Heart left ventricle (tissue), 16 donors: ENCODE measurements around the gene FKBP7. TPM values are rescaled to one million over a fixed set of nuclear protein-coding genes. Genes with fewer than 3 reads are reported as not detected.
"Not testable (repeated sequence)": the region's sequence is repeated elsewhere in the genome, so short reads cannot be mapped to it uniquely, and the experiment has no call there.

Source experiments
- ATAC-seq, 4 donors: fragments of 200-7000 bp; cut with Tn5 transposase; one replicate each; pipeline ENCODE4 v1.9.1; 2020 to 2022; ENCODE audit warnings: moderate library complexity in 4 of 4, mild to moderate bottlenecking in 3 of 4, moderate number of reproducible peaks in 1 of 4
- DNase-seq, 5 donors: peaks; one replicate each; pipeline ENCODE4 v3.0.0-alpha.2; 2020
- H3K27ac ChIP-seq, 12 donors: fragments of 200-600 bp; sonication (generic) in 4 of 12; one replicate each; pipeline versions ENCODE4 v1.5.0 to v1.8.0; 2016 to 2022; ENCODE audit warnings: mild to moderate bottlenecking in 2 of 12
- H3K27me3 ChIP-seq, 9 donors: fragments of 200-600 bp; sonication (generic) in 2 of 9; one replicate each; pipeline versions ENCODE4 v1.5.1 to v1.8.0; 2016 to 2022; ENCODE audit warnings: mild to moderate bottlenecking in 3 of 9
- H3K36me3 ChIP-seq, 9 donors: fragments of 200-600 bp; sonication (generic) in 2 of 9; one replicate each; pipeline versions ENCODE4 v1.5.0 to v1.8.0; 2018 to 2022; ENCODE audit warnings: mild to moderate bottlenecking in 2 of 9
- H3K4me1 ChIP-seq, 12 donors: fragments of 200-600 bp; sonication (generic) in 4 of 12; one replicate each; pipeline versions ENCODE4 v1.5.0 to v1.8.0; 2016 to 2022; ENCODE audit warnings: mild to moderate bottlenecking in 3 of 12
- H3K4me3 ChIP-seq, 12 donors: fragments of 200-600 bp; sonication (generic) in 4 of 12; one replicate each; pipeline versions ENCODE4 v1.5.0 to v1.8.0; 2017 to 2022; ENCODE audit warnings: mild to moderate bottlenecking in 9 of 12, moderate library complexity in 4 of 12
- H3K9me3 ChIP-seq, 12 donors: fragments of 200-600 bp; sonication (generic) in 4 of 12; one replicate each; pipeline versions ENCODE4 v1.5.0 to v1.8.0; 2016 to 2022; ENCODE audit warnings: mild to moderate bottlenecking in 1 of 12
- CTCF ChIP-seq, 12 donors: fragments of 200-600 bp; sonication (generic) in 4 of 12; IDR thresholded peaks; one replicate each; pipeline versions ENCODE4 v1.5.0 to v1.8.0; 2018 to 2022; ENCODE audit warnings: antibody characterized with exemption in 12 of 12, mild to moderate bottlenecking in 5 of 12
- POLR2A ChIP-seq, 2 donors: fragments of 450-650 bp; IDR thresholded peaks; one replicate each; pipeline ENCODE4 v1.6.1; 2017; ENCODE audit warnings: antibody characterized with exemption in 2 of 2, mild to moderate bottlenecking in 2 of 2, moderate library complexity in 2 of 2
- WGBS, 4 donors: extraction: QIAGEN DNeasy Blood & Tissue Kit in 2 of 4; methylation state at CpG; one replicate each; pipeline versions ENCODE4 v1.1.5 to v1.1.7; 2013 to 2018; 5-methylcytosine and 5-hydroxymethylcytosine counted together
- intact Hi-C, 10 donors: fragments of 100-400 bp; cut with DNase I; formaldehyde crosslinking; loops; one replicate each; pipeline versions ENCODE4 v1.11.1 to v1.14.2; 2022
- polyA plus RNA-seq, 2 donors: library from polyadenylated mRNA; stranded (reverse); fragments of 200-250 nt; gene quantifications; one replicate each; pipeline ENCODE4 v1.2.3, GENCODE V29; 2013
- total RNA-seq, 9 donors: library from RNA; depleted of rRNA in 2 of 9; stranded (reverse); fragments of >200 nt in 2 of 9; fragmentation: NEBNext Ultra II Directional in 3 of 9; extraction: Animal tissue kit (Norgen Biotek cat#: 25700) in 3 of 9; gene quantifications; one replicate each; pipeline versions ENCODE4 v1.1.0 to v1.2.4, GENCODE V29; 2016 to 2023
- donor health status: ischemic (EF 13 %, LVEDD 7.1; RV severe dilation, severe dysfunction).
- donor health status: healthy with polysubstance abuse.
- donor health status: DM: no; HTN: yes; CAD: no.
- donor health status: DM: no; HTN: no; CAD: no.
- donor health status: ischemic (EF 25% LVEDD 6.9; RV normal size, moderate dysfunction).
- donor health status: ischemic (EF 25% LVEDD 5.7; RV mildly dilated, moderate dysfunction).
- donor health status: healthy.
- donor health status: DM: yes; HTN: yes; CAD: no.
- donor health status: ischemic (EF 35%, LVEDD 5.7; RV mildly dilated, moderate dysfunction).
- donor health status: nonischemic (EF 11% LVEDD 7.7; RV severe dilation, severe dysfunction).
- donor health status: DM: yes; HTN: yes; CAD: no.
- donor health status: PGD.
- donor health status: ischemic (EF 29% LVEDD 5.4; RV normal size, mild dysfunction).
- donor health status: nonischemic (EF 23%, LVEDD 6.1; RV moderate dilation, normal function).

FKBP7 gene
- total and polyA plus RNA-seq, 11 donors, result 5.3 to 11.8 (median 9.0) TPM

GRCh38 chr2:178473373-178473772 lies 5.0 kb downstream of the FKBP7 start:
- TF ChIP-seq CTCF (IDR thresholded peaks at IDR 0.05) (no peak), POLR2A (IDR thresholded peaks at IDR 0.05) (no peak)
- H3K9me3 ChIP-seq, result no peaks in the 10 kb centered on the region
- H3K27ac ChIP-seq, result no peak overlapping the region
- no peaks in the 10 kb centered on the region for H3K27me3 ChIP-seq
- peaks cover 0 to 14% (median 2%) of the 10 kb centered on the region in 9 donors for H3K36me3 ChIP-seq
- no peak overlapping the region for H3K4me3 ChIP-seq
- peaks cover 0 to 21% (median 6%) of the 10 kb centered on the region in 12 donors for H3K4me1 ChIP-seq
- DNase-seq (no peak), ATAC-seq (no peak)
- WGBS, 4 donors, result 76 to 85% (median 81%) methylated on average over 2 of the region's 2 CpGs
- intact Hi-C loops, result no loop called here

GRCh38 chr2:178471313-178471712 lies 7.1 kb downstream of the FKBP7 start:
- ATAC-seq, H3K4me3 ChIP-seq, H3K27me3 ChIP-seq, H3K9me3 ChIP-seq, intact Hi-C loops, DNase-seq, H3K27ac ChIP-seq: not testable (repeated sequence)
- 93 to 98% (median 95%) methylated on average over 5 of the region's 5 CpGs for WGBS, 4 donors
- Histone ChIP-seq H3K36me3 (peaks cover 0 to 30% (median 2%) of the 10 kb centered on the region in 9 donors), H3K4me1 (peaks cover 0 to 13% (median 0%) of the 10 kb centered on the region in 12 donors)

- Histone ChIP-seq H3K4me3 (no peak overlapping the region), H3K36me3 (peaks cover 0 to 50% (median 12%) of the 10 kb centered on the region in 9 donors), H3K27ac (no peak overlapping the region), H3K27me3 (no peaks in the 10 kb centered on the region), H3K9me3 (no peaks in the 10 kb centered on the region), H3K4me1 (peaks cover 0 to 10% (median 0%) of the 10 kb centered on the region in 12 donors)
- intact Hi-C loops, result no loop called here
- 91 to 93% (median 93%) methylated on average over 7 of the region's 7 CpGs for WGBS, 4 donors
- no peak for TF ChIP-seq CTCF (IDR thresholded peaks at IDR 0.05)
- TF ChIP-seq POLR2A (IDR thresholded peaks at IDR 0.05), result no peak
- ATAC-seq (no peak), DNase-seq (no peak)
Measured at GRCh38 chr2:178469219-178469849, 9.1 kb downstream of the FKBP7 start.

GRCh38 chr2:178457390-178457886 lies 21.0 kb downstream of the FKBP7 start:
- intact Hi-C loops, result no loop called here

More at GRCh38 chr2:178457390-178457886, 21.0 kb downstream of the FKBP7 start:
- ATAC-seq, result no peak
- Histone ChIP-seq H3K27ac (no peak overlapping the region), H3K36me3 (no peaks in the 10 kb centered on the region), H3K27me3 (no peaks in the 10 kb centered on the region), H3K4me3 (no peak overlapping the region), H3K4me1 (peaks cover 0 to 4% (median 0%) of the 10 kb centered on the region in 12 donors), H3K9me3 (no peaks in the 10 kb centered on the region)
- WGBS, 4 donors, result 87 to 92% (median 88%) methylated on average over 8 to 11 of the region's 11 CpGs
- no peak for TF ChIP-seq POLR2A (IDR thresholded peaks at IDR 0.05)
- TF ChIP-seq CTCF (IDR thresholded peaks at IDR 0.05), result no peak
- DNase-seq, result no peak
